ENCODE data around the gene AOPEP.
"Not testable (repeated sequence)": the region's sequence is repeated elsewhere in the genome, so short reads cannot be mapped to it uniquely, and the experiment has no call there.

AOPEP gene

GRCh38 chr9:94829380-94830070 is 103.0 kb downstream of the AOPEP start:
- no peak for TF ChIP-seq POLR2A (IDR thresholded peaks at IDR 0.05; ENCODE audit: low read depth, low read length)
- FAIRE-seq (no peak), DNase-seq (ENCODE audit: insufficient read length, low spot score) (no peak)

- not testable (repeated sequence) for FAIRE-seq; DNase-seq (ENCODE audit: insufficient read length, low spot score)
These were observed 103.6 kb downstream of the AOPEP start for GRCh38 chr9:94830071-94830604.

- FAIRE-seq, result peak; percentile 84
- no peak for TF ChIP-seq POLR2A (IDR thresholded peaks at IDR 0.05; ENCODE audit: low read depth, low read length)
- no peak for DNase-seq (ENCODE audit: insufficient read length, low spot score)
These were observed 107.3 kb downstream of the AOPEP start for GRCh38 chr9:94833802-94834201.

GRCh38 chr9:94837404-94837803 is 110.9 kb downstream of the AOPEP start:
- no peak for TF ChIP-seq POLR2A (IDR thresholded peaks at IDR 0.05; ENCODE audit: low read depth, low read length)
- no peak for FAIRE-seq

GRCh38 chr9:94839398-94839797 is 112.9 kb downstream of the AOPEP start:
- FAIRE-seq (peak; percentile 68), DNase-seq (ENCODE audit: insufficient read length, low spot score) (no peak)

More at GRCh38 chr9:94837404-94837803, 110.9 kb downstream of the AOPEP start:
- DNase-seq (ENCODE audit: insufficient read length, low spot score), result no peak

GRCh38 chr9:94840738-94841137 is 114.2 kb downstream of the AOPEP start:
- TF ChIP-seq POLR2A (IDR thresholded peaks at IDR 0.05; ENCODE audit: low read depth, low read length), result no peak
- peak; percentile 89 for FAIRE-seq
- no peak for DNase-seq (ENCODE audit: insufficient read length, low spot score)

More at GRCh38 chr9:94839398-94839797, 112.9 kb downstream of the AOPEP start:
- TF ChIP-seq POLR2A (IDR thresholded peaks at IDR 0.05; ENCODE audit: low read depth, low read length), result no peak

GRCh38 chr9:94843134-94843533 is 116.6 kb downstream of the AOPEP start:
- DNase-seq (ENCODE audit: insufficient read length, low spot score) (no peak), FAIRE-seq (no peak)
- no peak for TF ChIP-seq POLR2A (IDR thresholded peaks at IDR 0.05; ENCODE audit: low read depth, low read length)

- FAIRE-seq, result no peak
- no peak for DNase-seq (ENCODE audit: insufficient read length, low spot score)
- TF ChIP-seq POLR2A (IDR thresholded peaks at IDR 0.05; ENCODE audit: low read depth, low read length), result no peak
These were observed 120.2 kb downstream of the AOPEP start for GRCh38 chr9:94846739-94847138.

GRCh38 chr9:94847486-94847885 is 121.0 kb downstream of the AOPEP start:
- DNase-seq (ENCODE audit: insufficient read length, low spot score) (no peak), FAIRE-seq (peak; percentile 60)
- TF ChIP-seq POLR2A (IDR thresholded peaks at IDR 0.05; ENCODE audit: low read depth, low read length), result no peak

- not testable (repeated sequence) for FAIRE-seq; DNase-seq (ENCODE audit: insufficient read length, low spot score)
These were observed 122.3 kb downstream of the AOPEP start for GRCh38 chr9:94848791-94849190.

GRCh38 chr9:94850540-94851434 is 124.3 kb downstream of the AOPEP start:
- no peak for FAIRE-seq

GRCh38 chr9:94851467-94851866 is 125.0 kb downstream of the AOPEP start:
- TF ChIP-seq POLR2A (IDR thresholded peaks at IDR 0.05; ENCODE audit: low read depth, low read length), result no peak
- DNase-seq (ENCODE audit: insufficient read length, low spot score) (no peak), FAIRE-seq (no peak)

More at GRCh38 chr9:94850540-94851434, 124.3 kb downstream of the AOPEP start:
- no peak for TF ChIP-seq POLR2A (IDR thresholded peaks at IDR 0.05; ENCODE audit: low read depth, low read length)
- no peak for DNase-seq (ENCODE audit: insufficient read length, low spot score)

GRCh38 chr9:94851892-94852291 is 125.4 kb downstream of the AOPEP start:
- FAIRE-seq (no peak), DNase-seq (ENCODE audit: insufficient read length, low spot score) (no peak)
- TF ChIP-seq POLR2A (IDR thresholded peaks at IDR 0.05; ENCODE audit: low read depth, low read length), result no peak

- DNase-seq (ENCODE audit: insufficient read length, low spot score) (no peak), FAIRE-seq (no peak)
- no peak for TF ChIP-seq POLR2A (IDR thresholded peaks at IDR 0.05; ENCODE audit: low read depth, low read length)
These were observed 125.9 kb downstream of the AOPEP start for GRCh38 chr9:94852373-94852772.
